HepG2 (cell line): ENCODE measurements around the gene WDR73. TPM values are rescaled to one million over a fixed set of nuclear protein-coding genes. Genes with fewer than 3 reads are reported as not detected.

Experiments
- ATAC-seq: fragments of 200-7000 bp; cut with Tn5 transposase; 3 replicates; pipeline ENCODE4 v1.9.1; 2020; ENCODE audit warnings: mild to moderate bottlenecking, moderate library complexity
- BruUV-seq: library from RNA; stranded (reverse); fragments of 400-500 nt; replicated peaks from 2 replicates; lab custom pipeline; 2021; lab: Mats Ljungman, UMichigan
- CTCF ChIA-PET: fragments of 300-600 bp; formaldehyde crosslinking; extraction: SDS; loops from one replicate; lab custom pipeline; 2021; ENCODE audit warnings: low total read pairs, inconsistent platforms, low intra/inter-chr PET ratio; lab: Yijun Ruan, JAX
- POLR2A ChIA-PET: fragments of 350-600 bp; sonication (Branson Sonifier 250); formaldehyde crosslinking; loops from one replicate; lab custom pipeline; 2020; ENCODE audit warnings: antibody characterized with exemption, inconsistent platforms; lab: Yijun Ruan, JAX
- DNase-seq: peaks from one replicate; pipeline ENCODE4 v3.0.0-alpha.2; 2015; ENCODE audit warnings: low spot score
- FAIRE-seq: peaks from 3 replicates; lab custom pipeline; 2011; peaks lifted over from hg19 to GRCh38; lab: Jason Lieb, UNC
- H2AFZ ChIP-seq: one replicate; pipeline ENCODE4 v1.6.1; 2011; ENCODE audit warnings: low read length, inconsistent platforms
- H3K27ac ChIP-seq: fragments of 300-600 bp; 3 replicates; pipeline ENCODE4 v1.8.0; 2011; ENCODE audit warnings: mixed run types, mild to moderate bottlenecking, mixed read lengths, low read length, inconsistent platforms; ENCODE audit not compliant: insufficient read depth; ENCODE audit errors: extremely low read length
- H3K27me3 ChIP-seq, 2 experiments: fragments of 200-600 bp in 1 of 2; 2 replicates in 1 of 2; 3 replicates in 1 of 2; pipeline versions ENCODE4 v1.6.0 to v1.8.0; 2011; ENCODE audit warnings: low read length in 2 of 2, mild to moderate bottlenecking in 2 of 2, moderate library complexity in 2 of 2, inconsistent platforms in 1 of 2; ENCODE audit not compliant: insufficient read depth in 2 of 2, control insufficient read depth in 1 of 2
- H3K36me3 ChIP-seq, 2 experiments: fragments of 200-600 bp in 1 of 2; replicated peaks in 1 of 2; 2 replicates in 1 of 2; 3 replicates in 1 of 2; pipeline versions ENCODE4 v1.5.1 to v1.8.0; 2011; ENCODE audit warnings: low read length in 2 of 2, inconsistent platforms in 1 of 2; ENCODE audit not compliant: insufficient read depth in 2 of 2, control insufficient read depth in 1 of 2
- H3K4me1 ChIP-seq: 2 replicates; pipeline ENCODE4 v1.5.1; 2012; ENCODE audit warnings: low read length, inconsistent platforms; ENCODE audit not compliant: insufficient read depth
- H3K4me2 ChIP-seq: 2 replicates; pipeline ENCODE4 v1.6.0; 2011; ENCODE audit warnings: low read depth, low read length, inconsistent platforms
- H3K4me3 ChIP-seq, 3 experiments: fragments of 200-600 bp in 1 of 3; sonication (generic), shearing (Covaris generic) in 1 of 3; replicated peaks in 1 of 3; 2 replicates each; pipeline ENCODE4 v1.5.1; 2011 to 2016; ENCODE audit warnings: low read length in 3 of 3, inconsistent platforms in 2 of 3, low read depth in 2 of 3, mild to moderate bottlenecking in 2 of 3, control low read depth in 1 of 3, mixed read lengths in 1 of 3; ENCODE audit not compliant: insufficient read depth in 1 of 3
- H3K79me2 ChIP-seq: one replicate; pipeline ENCODE4 v1.6.1; 2011; ENCODE audit warnings: low read length, inconsistent platforms; ENCODE audit not compliant: insufficient read depth
- H3K9ac ChIP-seq: 2 replicates; pipeline ENCODE4 v1.6.0; 2011; ENCODE audit warnings: mild to moderate bottlenecking, low read depth, low read length, inconsistent platforms; ENCODE audit not compliant: insufficient read depth
- H3K9me3 ChIP-seq: 2 replicates; pipeline ENCODE4 v1.5.1; 2012; ENCODE audit warnings: mild to moderate bottlenecking, low read length
- H4K20me1 ChIP-seq: 2 replicates; pipeline ENCODE4 v1.6.0; 2011; ENCODE audit warnings: inconsistent platforms, mild to moderate bottlenecking, low read length, moderate library complexity; ENCODE audit not compliant: insufficient read depth
- ZBTB7B ChIP-seq: sonication (generic); formaldehyde crosslinking; IDR thresholded peaks from 2 replicates; pipeline ENCODE4 v1.4.0; 2020; ENCODE audit warnings: missing genetic modification reagents
- WGBS: methylation state at CpG from one replicate; pipeline ENCODE4 v1.1.6; 2017; ENCODE audit warnings: low lambda C conversion rate; 5-methylcytosine and 5-hydroxymethylcytosine counted together
- in situ Hi-C: cut with HindIII; loops from 2 replicates; pipeline ENCODE4 v1.10.0; 2017; ENCODE audit warnings: low pct_unique_long_range_greater_than_20kb; ENCODE audit not compliant: extremely low pct_ligation_motif_present
- intact Hi-C: fragments of 100-400 bp; cut with micrococcal nuclease; formaldehyde crosslinking; loops from one replicate; pipeline ENCODE4 v1.10.0; 2022; ENCODE audit not compliant: unreplicated experiment
- polyA plus RNA-seq, 8 experiments: library from polyadenylated mRNA; depleted of rRNA in 3 of 8; stranded (reverse) in 7 of 8; unstranded in 1 of 8; fragments of >200 nt; fragmentation: Illumina TruSeq in 4 of 8; extraction: Trizol in 4 of 8; gene quantifications; 2 replicates each; pipeline versions ENCODE4 v1.2.1 to v1.2.3, GENCODE V29; 2011 to 2016; ENCODE audit warnings: low read depth in 4 of 8, missing spikeins in 1 of 8, mixed read lengths in 1 of 8; ENCODE audit not compliant: insufficient read depth in 1 of 8
- total RNA-seq, 5 experiments: library from RNA; depleted of rRNA; stranded (reverse); fragments of >200 nt; fragmentation: Illumina TruSeq; extraction: Trizol; gene quantifications; 2 replicates each; pipeline ENCODE4 v1.2.3, GENCODE V29; 2016; ENCODE audit warnings: low read depth in 1 of 5
- TF ChIP-seq, protein P1 (sequence below): sonication (generic); formaldehyde crosslinking; IDR thresholded peaks from 2 replicates; pipeline ENCODE4 v1.9.0; 2022; ENCODE audit warnings: missing genetic modification reagents, mild to moderate bottlenecking, borderline replicate concordance

Gene WDR73
- total and polyA plus RNA-seq, 2 of the 13 experiments (the other 11 are each of a cell fraction or from before 2014, with no cell fraction given) = 20.0 to 35.5 TPM

GRCh38 chr15:84656972-84657371 lies 2.9 kb upstream of the WDR73 start:
- DNase-seq (no peak), ATAC-seq (no peak), FAIRE-seq (no peak)
- Histone ChIP-seq H2AFZ (no peak overlapping the region), H3K27ac (no peak overlapping the region), H3K4me2 (peak overlapping the region; percentile 87), H3K27me3 (no peaks in the 10 kb centered on the region; a peak in 1 of 5 replicates), H3K4me1 (peaks cover 65% of the 10 kb centered on the region), H3K9ac (peak overlapping the region; percentile 71; the same call in 1 of the 2 replicates), H3K4me3 (peak overlapping the region in 1 of 3 experiments; percentile 75; a peak in 1 of 6 replicates), H3K36me3 (no peaks in the 10 kb centered on the region; a peak in 1 of 5 replicates), H4K20me1 (no peaks in the 10 kb centered on the region), H3K79me2 (peaks cover 13% of the 10 kb centered on the region)
- intact Hi-C loops = loop anchor here (5.0 to 10.0 kb wide), 2 partner anchors 60 to 158 kb away; partner anchors contain the start of genes ALPK3 and SEC11A
- in situ Hi-C loops = loop anchor here (5.0 to 10.0 kb wide), 2 partner anchors 70 to 268 kb away; no protein-coding TSS in a partner anchor
- WGBS = 89% methylated on average over 4 of the region's 7 CpGs
- ChIA-PET POLR2A (interaction anchor here (1.5 to 3.8 kb wide), 2 partner anchors 50 to 69 kb away, joined by 3 to 23 read pairs; no protein-coding TSS in a partner anchor), CTCF (interaction anchor here (2.4 kb wide), 1 partner anchor 57 kb away, joined by 34 read pairs; the partner anchor contains the start of gene ZSCAN2)
- BruUV-seq = no TSS peak
- TF ChIP-seq ZBTB7B (CRISPR knock-in tag) = no peak
- TF ChIP-seq, protein P1, sequence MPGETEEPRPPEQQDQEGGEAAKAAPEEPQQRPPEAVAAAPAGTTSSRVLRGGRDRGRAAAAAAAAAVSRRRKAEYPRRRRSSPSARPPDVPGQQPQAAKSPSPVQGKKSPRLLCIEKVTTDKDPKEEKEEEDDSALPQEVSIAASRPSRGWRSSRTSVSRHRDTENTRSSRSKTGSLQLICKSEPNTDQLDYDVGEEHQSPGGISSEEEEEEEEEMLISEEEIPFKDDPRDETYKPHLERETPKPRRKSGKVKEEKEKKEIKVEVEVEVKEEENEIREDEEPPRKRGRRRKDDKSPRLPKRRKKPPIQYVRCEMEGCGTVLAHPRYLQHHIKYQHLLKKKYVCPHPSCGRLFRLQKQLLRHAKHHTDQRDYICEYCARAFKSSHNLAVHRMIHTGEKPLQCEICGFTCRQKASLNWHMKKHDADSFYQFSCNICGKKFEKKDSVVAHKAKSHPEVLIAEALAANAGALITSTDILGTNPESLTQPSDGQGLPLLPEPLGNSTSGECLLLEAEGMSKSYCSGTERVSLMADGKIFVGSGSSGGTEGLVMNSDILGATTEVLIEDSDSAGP = 0 out of 2 replicates have a peak, but pooled peaks have one; percentile 1
- TF ChIP-seq, all 625 proteins: peak for 1
- no peaks in the 10 kb centered on the region for H3K9me3 ChIP-seq
